Dedifferentiated amniotic fluid mesenchymal stem cell (primary cell): ENCODE data around the gene ORC3.

ENCODE experiments used
- DNase-seq: peaks from one replicate; pipeline ENCODE4 v3.0.0-alpha.2; 2016; ENCODE audit errors: extremely low spot score

Gene ORC3

GRCh38 chr6:87589693-87590416 is at the start of gene ORC3, which contains the start of gene RARS2:
Gene ORC3, plus strand, starts transcription at chr6:87590135. Its CDS starts 34 bp downstream, at chr6:87590169.
Gene RARS2, minus strand, starts transcription at chr6:87589987. Its CDS starts 30 bp downstream, at chr6:87589957.
- peak; percentile 96 for DNase-seq

GRCh38 chr6:87540539-87540938 is 49.4 kb upstream of the ORC3 start:
- DNase-seq = no peak

GRCh38 chr6:87541041-87541440 is 48.9 kb upstream of the ORC3 start:
- no peak for DNase-seq

DNA sequence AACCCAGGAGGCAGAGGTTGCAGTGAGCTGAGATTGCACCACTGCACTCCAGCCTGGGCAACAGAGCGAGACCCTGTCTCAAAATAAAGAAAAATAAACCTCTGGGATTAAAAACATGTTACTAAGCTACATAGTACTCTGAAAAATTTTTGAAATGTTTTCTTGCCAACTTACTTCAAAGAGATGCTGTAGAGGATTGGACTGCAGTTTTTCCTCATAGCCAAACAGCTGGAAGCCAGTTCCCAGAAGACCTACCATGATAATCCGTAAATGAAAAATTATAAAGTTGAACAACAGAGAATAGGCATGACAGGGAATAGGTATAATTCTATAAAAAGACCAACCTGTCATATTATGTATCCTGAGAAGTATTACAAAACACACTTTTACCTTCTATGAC is 48.2 kb upstream of the ORC3 start:
- no peak for DNase-seq

DNA sequence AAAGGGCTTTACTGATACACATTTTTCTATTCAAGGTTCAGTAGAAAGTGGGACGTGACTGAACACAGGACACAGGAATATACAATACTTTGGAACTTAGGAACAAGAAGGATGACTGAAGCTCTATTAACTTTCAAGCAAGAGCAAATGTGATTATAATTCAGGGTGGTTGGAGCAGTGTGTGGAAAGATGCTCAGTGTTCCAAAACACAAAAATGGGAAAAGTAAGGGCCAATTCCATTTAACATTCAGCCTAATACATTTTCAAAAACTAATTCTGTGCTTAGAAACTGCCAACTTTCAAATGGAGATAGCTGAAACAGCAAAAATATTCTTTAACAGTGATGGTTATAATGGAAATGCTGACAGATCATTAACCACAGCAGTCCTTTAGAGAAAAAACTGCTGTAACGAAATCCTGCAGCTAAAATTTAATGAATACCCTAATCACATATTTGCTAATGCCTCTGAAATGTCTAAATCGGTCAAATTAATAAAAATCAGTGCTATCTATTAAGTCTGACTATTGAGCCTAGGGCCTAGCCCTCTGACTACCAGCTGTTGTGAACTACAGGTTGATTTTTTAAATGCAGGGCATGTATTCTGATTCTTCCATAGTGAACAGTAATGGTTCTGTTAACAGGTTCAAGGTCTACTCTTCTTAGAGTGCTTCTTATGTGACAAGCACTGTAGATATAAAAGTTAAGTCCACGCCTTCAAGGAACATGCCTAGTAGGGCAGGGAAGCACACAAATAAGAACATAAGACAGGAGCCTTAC is 46.0 kb upstream of the ORC3 start:
- DNase-seq = no peak

DNA sequence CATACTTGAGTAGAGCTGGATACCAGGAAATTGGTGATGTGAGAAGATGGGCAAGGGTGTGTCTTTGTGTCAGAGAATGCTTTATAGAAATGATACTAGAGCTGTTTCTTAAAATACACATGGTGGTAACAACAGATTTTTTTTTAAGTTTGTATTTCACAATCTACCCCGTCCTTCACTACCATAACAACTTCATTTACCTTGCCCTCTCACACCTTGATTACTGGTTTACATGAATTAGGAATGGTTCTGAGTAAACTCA is 45.5 kb upstream of the ORC3 start:
- no peak for DNase-seq

DNA sequence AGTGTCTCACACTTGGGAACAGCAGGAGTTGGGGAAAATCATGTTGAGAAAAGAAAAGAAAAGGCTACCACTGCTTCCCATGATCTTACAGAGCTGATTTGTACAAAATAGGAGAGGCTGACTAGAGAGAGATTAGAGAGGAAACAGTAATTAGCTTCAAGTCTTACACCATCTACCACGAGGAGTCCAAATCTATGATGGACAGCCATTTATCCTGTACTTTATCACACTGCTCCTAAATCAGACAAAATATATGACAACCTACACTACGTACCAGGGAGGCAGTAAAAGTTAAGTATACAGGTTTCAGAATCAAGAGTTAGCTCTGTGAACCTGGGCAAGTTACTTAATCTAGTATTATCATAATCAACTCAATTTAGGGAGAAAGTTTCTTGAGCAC is 38.1 kb upstream of the ORC3 start:
- no peak for DNase-seq

DNA sequence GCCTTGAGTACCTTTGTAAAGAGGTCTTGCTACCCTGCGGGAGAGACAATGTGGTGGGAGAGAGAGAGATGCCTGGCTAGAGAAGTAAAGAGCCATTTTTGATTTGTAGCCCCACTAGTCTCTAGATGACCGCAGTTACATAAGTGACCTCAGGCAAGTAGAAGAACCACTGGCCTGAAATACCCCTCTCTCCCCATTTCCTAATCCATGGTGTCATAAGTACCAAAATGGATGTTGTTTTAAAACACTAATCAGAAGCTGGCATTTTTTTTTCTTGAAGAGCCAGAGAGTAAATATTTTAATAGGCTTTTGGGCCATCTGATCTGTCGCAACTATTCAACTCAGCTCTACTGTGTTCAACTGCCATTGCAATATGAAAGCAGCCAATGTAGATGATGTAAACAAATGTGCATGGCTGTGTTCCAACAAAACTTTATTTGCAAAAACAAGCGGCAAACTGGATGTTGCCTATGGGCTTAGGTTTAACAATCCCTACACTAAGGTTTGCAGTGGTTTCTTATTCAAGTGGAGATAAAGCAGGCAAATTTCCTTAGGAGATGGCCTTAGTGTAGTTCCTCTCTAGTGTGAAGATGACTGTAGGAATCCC is 36.7 kb upstream of the ORC3 start:
- DNase-seq = no peak

- DNase-seq = no peak
Observed at GRCh38 chr6:87555506-87555905, 34.4 kb upstream of the ORC3 start.

DNA sequence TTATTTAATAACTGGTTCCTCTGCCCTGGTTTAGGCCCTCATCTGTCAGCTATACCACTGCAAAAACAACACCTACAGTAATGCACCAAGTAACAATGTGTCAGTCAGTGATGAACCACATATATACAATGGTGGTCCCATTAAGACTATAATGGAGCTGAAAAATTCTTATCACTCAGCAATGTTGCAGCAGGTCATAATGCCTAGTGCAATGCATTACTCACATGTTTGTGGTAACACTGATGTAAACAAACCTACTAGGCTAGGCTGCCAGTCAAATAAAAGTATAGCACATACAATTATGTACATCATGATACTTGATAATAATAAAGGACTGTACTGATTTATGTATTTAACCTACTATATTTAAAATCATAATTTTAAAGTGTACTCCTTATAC is 31.5 kb upstream of the ORC3 start:
- DNase-seq = no peak

DNA sequence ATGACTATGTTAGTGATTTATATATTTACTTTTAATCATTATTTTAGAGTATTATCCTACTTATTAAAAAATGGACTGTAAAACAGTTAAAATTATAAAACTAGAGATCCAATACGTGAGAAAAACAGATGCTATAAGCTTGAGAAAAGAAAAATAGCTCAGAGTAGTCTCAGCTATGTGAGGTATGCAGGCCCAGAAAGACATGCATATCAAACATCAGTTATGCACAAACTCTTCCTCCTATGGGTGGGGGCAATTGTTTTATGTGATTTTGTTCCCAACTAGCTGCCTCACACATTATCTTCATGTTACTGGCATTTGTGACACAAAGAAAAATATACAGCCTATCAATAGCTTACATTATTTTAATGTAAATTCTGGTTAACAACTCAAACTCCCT is 28.9 kb upstream of the ORC3 start:
- DNase-seq = peak; percentile 38

- DNase-seq = no peak
Observed at GRCh38 chr6:87572021-87572420, 17.9 kb upstream of the ORC3 start.

DNA sequence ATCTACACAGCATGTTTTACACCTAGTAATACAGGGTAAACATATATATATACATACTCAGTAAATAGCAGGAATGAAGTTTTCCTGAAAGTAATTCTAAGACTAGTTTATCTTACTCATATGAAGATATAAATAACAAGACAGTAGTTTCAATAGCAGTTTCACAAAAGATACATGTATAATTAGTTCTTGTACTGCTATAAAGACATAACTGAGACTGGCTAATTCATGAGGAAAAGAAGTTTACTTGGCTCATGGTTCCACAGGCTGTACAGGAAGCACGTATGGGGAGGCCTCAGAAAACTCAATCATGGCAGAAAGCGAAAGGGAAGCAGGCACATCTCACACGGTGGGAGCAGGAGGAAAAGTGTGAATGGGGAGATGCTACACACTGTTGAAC is 17.1 kb upstream of the ORC3 start:
- no peak for DNase-seq

DNA sequence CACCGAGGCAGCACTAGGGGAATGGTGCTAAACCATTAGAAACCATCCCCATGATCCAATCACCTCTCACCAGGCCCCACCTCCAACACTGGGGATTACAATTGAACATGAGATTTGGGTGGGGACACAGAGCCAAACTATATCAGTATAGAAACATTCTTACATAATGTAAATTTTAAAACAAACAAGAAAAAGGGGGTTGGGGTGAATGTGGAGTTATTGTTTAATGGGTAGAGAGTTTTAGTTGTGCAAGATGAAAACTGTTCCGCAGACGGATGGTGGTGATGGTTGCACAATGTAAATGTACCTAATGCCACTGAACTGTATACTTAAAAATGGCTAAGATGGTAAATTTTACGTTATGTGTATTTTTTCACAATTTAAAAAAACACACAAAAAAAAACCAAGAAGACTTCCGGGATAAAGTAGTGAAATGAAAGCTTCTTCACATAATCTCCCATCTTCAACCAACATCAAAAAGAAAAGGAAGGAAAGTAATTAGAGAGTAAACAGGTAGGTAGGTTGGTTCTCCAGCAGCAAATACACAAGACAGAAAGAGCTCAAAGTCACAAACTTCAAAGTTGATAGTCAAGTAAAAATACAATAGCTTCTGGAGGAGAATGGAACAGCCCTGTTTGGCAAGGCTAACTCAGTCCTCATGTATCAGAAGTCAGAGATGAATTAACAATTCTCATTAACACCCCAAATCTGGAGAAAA is 16.5 kb upstream of the ORC3 start:
- no peak for DNase-seq

GRCh38 chr6:87574237-87574804 is 15.6 kb upstream of the ORC3 start:
- no peak for DNase-seq

GRCh38 chr6:87575423-87575822 is 14.5 kb upstream of the ORC3 start:
- no peak for DNase-seq

DNA sequence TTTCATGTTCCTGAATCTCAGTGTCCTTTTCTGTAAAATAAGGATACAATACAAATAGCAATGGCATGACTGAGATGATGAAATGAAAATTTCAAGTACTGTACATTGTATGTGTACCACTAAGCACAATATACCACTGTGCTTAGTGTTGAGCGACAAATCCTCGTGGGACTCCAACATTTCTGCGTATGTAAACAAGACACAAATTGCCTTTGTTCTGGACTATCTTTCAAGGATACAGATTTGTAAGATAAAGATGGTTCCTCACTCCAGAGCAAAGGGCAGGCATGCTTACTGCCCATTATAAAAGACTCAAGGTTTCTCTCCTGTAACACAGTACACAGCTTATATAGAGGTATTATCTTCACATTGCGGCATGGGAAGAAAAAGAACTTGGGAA is 6.1 kb upstream of the ORC3 start:
- no peak for DNase-seq

DNA sequence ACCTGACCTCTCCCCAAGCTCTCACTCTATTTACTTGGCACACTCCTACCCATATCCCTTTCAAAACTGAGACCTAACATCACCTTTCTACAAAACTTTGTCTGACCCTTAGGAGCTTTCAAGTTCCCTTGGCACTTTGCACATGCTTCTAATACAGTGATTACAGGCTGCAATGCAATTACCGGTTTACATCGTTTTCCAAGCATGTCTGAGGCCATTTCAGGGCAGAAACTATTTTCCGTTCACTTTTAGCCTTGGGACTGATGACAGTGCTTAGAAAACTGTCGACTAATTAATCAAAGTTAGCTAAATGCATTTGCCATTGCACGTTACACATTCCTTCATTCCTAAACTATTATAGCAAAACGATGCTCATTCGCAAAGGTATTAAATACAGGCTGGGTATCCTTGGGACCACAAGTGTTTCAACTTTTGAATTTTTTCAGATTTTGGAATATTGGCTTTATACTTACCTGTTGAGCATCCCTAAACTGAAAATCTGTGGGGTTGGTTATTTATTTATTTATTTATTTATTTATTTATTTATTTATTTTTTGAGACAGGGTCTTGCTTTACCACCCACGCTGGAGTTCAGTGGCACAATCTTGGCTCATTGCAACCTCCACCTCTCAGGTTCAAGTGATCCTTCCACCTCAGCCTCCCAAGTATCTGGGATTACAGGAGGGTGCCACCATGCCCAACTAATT is 3.4 kb upstream of the ORC3 start:
- no peak for DNase-seq

- DNase-seq = no peak
Observed at GRCh38 chr6:87588756-87589407, 1.1 kb upstream of the ORC3 start.

DNA sequence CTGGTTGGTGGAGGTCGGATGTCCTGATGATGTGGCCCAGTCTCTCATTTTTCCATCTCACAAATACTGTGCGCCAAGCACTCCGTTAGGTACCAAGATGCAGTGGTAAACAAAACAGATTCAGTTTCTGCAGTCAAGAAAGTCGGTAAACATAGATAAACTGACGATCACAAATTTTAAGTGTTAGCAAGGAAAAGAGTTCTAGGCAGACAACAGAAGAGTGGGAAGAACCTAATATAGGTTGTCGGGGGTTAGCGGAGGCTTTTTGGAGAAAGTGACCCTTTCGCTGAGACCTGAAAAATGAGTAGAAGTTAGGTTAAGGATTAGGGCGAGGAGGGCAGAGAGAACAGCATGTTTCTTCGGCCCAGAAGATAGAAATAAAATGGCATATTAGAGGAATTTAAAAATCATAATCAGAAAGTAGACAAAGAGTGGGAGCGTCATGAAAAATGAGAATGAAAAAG is 514 bp downstream of the ORC3 start:
- DNase-seq = no peak

DNA sequence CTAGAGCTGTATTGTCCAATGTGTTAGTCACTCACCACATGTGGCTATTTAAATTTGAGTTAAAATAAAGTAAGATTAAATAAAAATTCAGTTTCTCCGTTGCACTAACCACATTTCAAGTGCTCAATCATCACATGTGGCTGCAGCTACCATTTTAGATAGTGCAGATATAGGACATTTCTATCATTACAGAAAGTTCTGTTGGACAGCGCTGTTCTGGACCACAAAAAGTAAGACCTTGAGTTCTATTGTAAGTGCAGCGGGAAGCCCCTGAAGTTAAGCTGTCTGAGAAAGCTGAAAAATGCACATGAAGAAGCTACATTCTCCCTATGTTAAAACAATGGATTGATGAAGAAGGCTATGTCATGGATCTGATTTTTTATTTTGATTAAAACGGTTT is 1.1 kb downstream of the ORC3 start:
- no peak for DNase-seq
